Activated naive CD8-positive, alpha-beta T cell treated with anti-CD3 and anti-CD28 coated beads for 36 hours (primary cell): Measurements from ENCODE around the gene C1orf159. TPM values are rescaled to one million over a fixed set of nuclear protein-coding genes. Genes with fewer than 3 reads are reported as not detected.
"Not testable (repeated sequence)": the region's sequence is repeated elsewhere in the genome, so short reads cannot be mapped to it uniquely, and the experiment has no call there.

Experiments used
- DNase-seq: peaks from one replicate; pipeline ENCODE4 v3.0.0; 2021
- H3K27ac Mint-ChIP-seq: one replicate; pipeline ENCODE4 v1.8.0; 2022; ENCODE audit warnings: mild to moderate bottlenecking, moderate library complexity, mixed read lengths
- H3K27me3 Mint-ChIP-seq: one replicate; pipeline ENCODE4 v1.8.0; 2022; ENCODE audit warnings: mild to moderate bottlenecking, mixed read lengths
- H3K36me3 Mint-ChIP-seq: one replicate; pipeline ENCODE4 v1.8.0; 2021; ENCODE audit warnings: mild to moderate bottlenecking, mixed read lengths
- H3K4me1 Mint-ChIP-seq: one replicate; pipeline ENCODE4 v1.8.0; 2021; ENCODE audit warnings: mixed read lengths
- H3K4me3 Mint-ChIP-seq: one replicate; pipeline ENCODE4 v1.8.0; 2022; ENCODE audit warnings: mild to moderate bottlenecking, moderate library complexity, mixed read lengths
- H3K9me3 Mint-ChIP-seq: one replicate; pipeline ENCODE4 v1.8.0; 2022; ENCODE audit warnings: mixed read lengths
- total RNA-seq, 2 experiments: library from RNA; stranded (reverse); gene quantifications; one replicate each; pipeline ENCODE4 v1.2.3, GENCODE V29; 2021

Gene C1orf159
- total RNA-seq, 2 experiments from 2014 or later, result 18.9 to 19.0 TPM

- DNase-seq, result no peak
- Mint-ChIP-seq H3K36me3 (peaks cover 1% of the 10 kb centered on the region), H3K27ac (no peak overlapping the region), H3K9me3 (no peaks in the 10 kb centered on the region), H3K27me3 (no peaks in the 10 kb centered on the region), H3K4me3 (no peak overlapping the region), H3K4me1 (peaks cover 3% of the 10 kb centered on the region)
Measured at GRCh38 chr1:1080951-1081310, 35.0 kb downstream of the C1orf159 start.

GRCh38 chr1:1080122-1080757, 35.6 kb downstream of the C1orf159 start:
- no peaks in the 10 kb centered on the region for H3K9me3 Mint-ChIP-seq
- peaks cover 3% of the 10 kb centered on the region for H3K4me1 Mint-ChIP-seq
- peak; percentile 38 for DNase-seq
- peaks cover 1% of the 10 kb centered on the region for H3K36me3 Mint-ChIP-seq
- no peaks in the 10 kb centered on the region for H3K27me3 Mint-ChIP-seq
- no peak overlapping the region for H3K27ac Mint-ChIP-seq
- H3K4me3 Mint-ChIP-seq, result no peak overlapping the region

GRCh38 chr1:1079408-1080121, 36.3 kb downstream of the C1orf159 start:
- H3K27me3 Mint-ChIP-seq, result peaks cover 3% of the 10 kb centered on the region
- peak overlapping the region; percentile 52 for H3K4me3 Mint-ChIP-seq
- H3K9me3 Mint-ChIP-seq, result no peaks in the 10 kb centered on the region
- peaks cover 3% of the 10 kb centered on the region for H3K4me1 Mint-ChIP-seq
- peaks cover 1% of the 10 kb centered on the region for H3K36me3 Mint-ChIP-seq
- H3K27ac Mint-ChIP-seq, result no peak overlapping the region
- peak; percentile 69 for DNase-seq

- not testable (repeated sequence) for H3K9me3 Mint-ChIP-seq, H3K27ac Mint-ChIP-seq, H3K36me3 Mint-ChIP-seq, H3K4me1 Mint-ChIP-seq, H3K4me3 Mint-ChIP-seq, H3K27me3 Mint-ChIP-seq
- peak; percentile 0 for DNase-seq
Measured at GRCh38 chr1:1077396-1077795, 38.5 kb downstream of the C1orf159 start.

- Mint-ChIP-seq H3K4me1 (peaks cover 3% of the 10 kb centered on the region), H3K4me3 (no peak overlapping the region), H3K27me3 (peaks cover 5% of the 10 kb centered on the region), H3K36me3 (no peaks in the 10 kb centered on the region), H3K27ac (no peak overlapping the region), H3K9me3 (no peaks in the 10 kb centered on the region)
- no peak for DNase-seq
Measured at GRCh38 chr1:1075148-1075935, 40.5 kb downstream of the C1orf159 start.

- H3K27me3 Mint-ChIP-seq, result peaks cover 5% of the 10 kb centered on the region
- no peak for DNase-seq
- peaks cover 2% of the 10 kb centered on the region for H3K36me3 Mint-ChIP-seq
- H3K4me3 Mint-ChIP-seq, result no peak overlapping the region
- H3K4me1 Mint-ChIP-seq, result peaks cover 5% of the 10 kb centered on the region
- peak overlapping the region; percentile 26 for H3K27ac Mint-ChIP-seq
- no peaks in the 10 kb centered on the region for H3K9me3 Mint-ChIP-seq
Measured at GRCh38 chr1:1074631-1075147, 41.2 kb downstream of the C1orf159 start.

- Mint-ChIP-seq H3K27ac (peak within 1 kb of the TSS; percentile 26), H3K4me3 (no peak within 1 kb of the TSS), H3K36me3 (peaks cover 2% of the 10 kb centered on the region), H3K4me1 (peaks cover 2% of the 10 kb centered on the region), H3K9me3 (no peaks in the 10 kb centered on the region), H3K27me3 (peaks cover 5% of the 10 kb centered on the region)
- DNase-seq, result no peak
Measured at GRCh38 chr1:1073743-1074587, 41.9 kb downstream of the C1orf159 start, which contains the start of gene RNF223. RNF223 (minus strand) TSS chr1:1074306; CDS start chr1:1072566, 1,740 bp downstream.

GRCh38 chr1:1072849-1073742, 42.8 kb downstream of the C1orf159 start:
- Mint-ChIP-seq H3K4me3 (no peak overlapping the region), H3K27me3 (peaks cover 5% of the 10 kb centered on the region), H3K27ac (no peak overlapping the region), H3K9me3 (no peaks in the 10 kb centered on the region), H3K4me1 (peaks cover 6% of the 10 kb centered on the region), H3K36me3 (peaks cover 4% of the 10 kb centered on the region)
- no peak for DNase-seq

- Mint-ChIP-seq H3K4me1 (peaks cover 6% of the 10 kb centered on the region), H3K36me3 (peaks cover 4% of the 10 kb centered on the region), H3K27ac (no peak overlapping the region), H3K9me3 (no peaks in the 10 kb centered on the region), H3K4me3 (no peak overlapping the region), H3K27me3 (peaks cover 5% of the 10 kb centered on the region)
- no peak for DNase-seq
Measured at GRCh38 chr1:1072299-1072848, 43.5 kb downstream of the C1orf159 start.

GRCh38 chr1:1071486-1072298, 44.2 kb downstream of the C1orf159 start:
- Mint-ChIP-seq H3K4me1 (peaks cover 6% of the 10 kb centered on the region), H3K27me3 (peaks cover 5% of the 10 kb centered on the region), H3K9me3 (no peaks in the 10 kb centered on the region), H3K27ac (no peak overlapping the region), H3K4me3 (no peak overlapping the region), H3K36me3 (peaks cover 4% of the 10 kb centered on the region)
- DNase-seq, result no peak

GRCh38 chr1:1069711-1070676, 45.9 kb downstream of the C1orf159 start:
- Mint-ChIP-seq H3K9me3 (no peaks in the 10 kb centered on the region), H3K36me3 (peaks cover 4% of the 10 kb centered on the region), H3K27me3 (peaks cover 5% of the 10 kb centered on the region), H3K4me1 (peaks cover 13% of the 10 kb centered on the region), H3K4me3 (peak overlapping the region; percentile 29), H3K27ac (no peak overlapping the region)
- no peak for DNase-seq
